ENCODE measurements around the gene AIG1. TPM values are rescaled to one million over a fixed set of nuclear protein-coding genes. Genes with fewer than 3 reads are reported as not detected.

Gene AIG1
- total RNA-seq, 2 experiments from 2014 or later = 7.4 to 8.4 TPM

DNA sequence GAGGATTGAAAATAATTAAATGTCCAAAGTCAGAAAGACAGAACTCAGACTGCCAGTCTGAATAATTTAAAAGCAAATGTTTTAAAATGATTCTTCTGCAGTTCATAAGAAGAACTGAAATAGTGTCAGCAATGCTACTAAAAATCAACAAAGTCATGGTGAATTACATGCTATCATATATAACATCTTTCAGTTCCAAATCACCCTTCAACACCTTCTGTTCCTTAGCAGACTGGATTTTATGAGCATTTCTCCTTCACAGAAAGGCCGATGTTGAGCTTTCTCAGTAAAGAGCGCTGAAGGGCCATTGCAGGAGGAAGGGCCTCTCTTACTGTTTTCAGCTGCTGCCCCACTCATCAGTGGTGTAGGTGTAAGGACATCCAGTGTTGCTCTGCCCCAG, 63.3 kb downstream of the AIG1 start:
- peaks cover 2% of the 10 kb centered on the region for H3K9me3 Mint-ChIP-seq
- intact Hi-C loops (cut with DNase I, micrococcal nuclease) = no loop called here

DNA sequence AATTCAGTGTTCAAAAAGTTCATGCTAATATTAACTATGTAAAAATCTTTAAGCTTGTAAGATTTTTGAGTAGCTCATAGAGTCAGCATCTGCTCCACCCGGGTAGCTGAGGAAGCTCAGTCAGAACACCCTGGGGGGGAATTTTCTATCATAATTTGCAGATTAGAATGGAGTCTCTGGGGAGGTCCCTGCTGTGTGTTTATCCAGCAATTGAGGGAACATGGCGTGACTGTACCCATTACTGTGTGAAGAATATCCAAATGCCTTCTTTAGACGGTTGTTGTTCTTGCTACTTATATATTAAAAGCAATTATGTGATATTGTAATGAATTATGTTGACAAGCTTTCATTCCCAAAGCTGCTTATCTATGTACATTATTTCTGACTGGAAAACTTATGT, 64.8 kb downstream of the AIG1 start:
- ATAC-seq (ENCODE audit: poor library complexity) (no peak), DNase-seq (no peak)
- CTCF ChIA-PET = no interaction called here
- Mint-ChIP-seq H3K27ac (no peak overlapping the region), H3K9me3 (peaks cover 2% of the 10 kb centered on the region), H3K27me3 (no peaks in the 10 kb centered on the region), H3K4me1 (ENCODE audit: low read depth) (no peaks in the 10 kb centered on the region), H3K36me3 (ENCODE audit: low read depth) (peaks cover 16% of the 10 kb centered on the region), H3K4me3 (no peak overlapping the region)
- no peak for TF ChIP-seq CTCF (IDR thresholded peaks at IDR 0.05)
- no peak overlapping the region for H3K27ac ChIP-seq (ENCODE audit: low read depth in 1 of 2, low read length in 2 of 2)
- H3K9me3 ChIP-seq (ENCODE audit: control insufficient read depth in 1 of 2, insufficient read depth in 1 of 2, low read length in 2 of 2) = peaks cover 2 to 4% of the 10 kb centered on the region in 2 experiments
- H3K4me3 ChIP-seq (ENCODE audit: low read length) = no peak overlapping the region
- POLR2A ChIA-PET = no interaction called here
- H3K36me3 ChIP-seq (ENCODE audit: insufficient read depth, low read length) = no peaks in the 10 kb centered on the region
- H3K4me1 ChIP-seq (ENCODE audit: insufficient read depth, low read length) = no peaks in the 10 kb centered on the region
- intact Hi-C loops (cut with DNase I, micrococcal nuclease) = no loop called here
- no peaks in the 10 kb centered on the region for H3K27me3 ChIP-seq (ENCODE audit: control insufficient read depth in 1 of 2, insufficient read depth in 2 of 2, low read length in 2 of 2)

More for the DNA sequence above, 63.3 kb downstream of the AIG1 start:
- H3K36me3 ChIP-seq (ENCODE audit: insufficient read depth, low read length) = no peaks in the 10 kb centered on the region
- H3K27me3 ChIP-seq (ENCODE audit: control insufficient read depth in 1 of 2, insufficient read depth in 2 of 2, low read length in 2 of 2) = no peaks in the 10 kb centered on the region
- Mint-ChIP-seq H3K36me3 (ENCODE audit: low read depth) (peaks cover 18% of the 10 kb centered on the region), H3K4me1 (ENCODE audit: low read depth) (no peaks in the 10 kb centered on the region), H3K4me3 (no peak overlapping the region), H3K27ac (no peak overlapping the region), H3K27me3 (no peaks in the 10 kb centered on the region)
- TF ChIP-seq CTCF (IDR thresholded peaks at IDR 0.05) = no peak
- CTCF ChIA-PET = no interaction called here
- no peak overlapping the region for H3K4me3 ChIP-seq (ENCODE audit: low read length)
- H3K9me3 ChIP-seq (ENCODE audit: control insufficient read depth in 1 of 2, insufficient read depth in 1 of 2, low read length in 2 of 2) = peaks cover 0 to 4% of the 10 kb centered on the region in 2 experiments
- no peak overlapping the region for H3K27ac ChIP-seq (ENCODE audit: low read depth in 1 of 2, low read length in 2 of 2)
- POLR2A ChIA-PET = no interaction called here
- no peaks in the 10 kb centered on the region for H3K4me1 ChIP-seq (ENCODE audit: insufficient read depth, low read length)
- DNase-seq = no peak
- ATAC-seq (ENCODE audit: poor library complexity) = no peak

GRCh38 chr6:143125864-143126573, 65.3 kb downstream of the AIG1 start:
- no peak for TF ChIP-seq CTCF (IDR thresholded peaks at IDR 0.05)
- CTCF ChIA-PET = no interaction called here
- peaks cover 5% of the 10 kb centered on the region for H3K9me3 Mint-ChIP-seq
- Histone ChIP-seq H3K27me3 (ENCODE audit: control insufficient read depth in 1 of 2, insufficient read depth in 2 of 2, low read length in 2 of 2) (no peaks in the 10 kb centered on the region), H3K4me3 (ENCODE audit: low read length) (no peak overlapping the region), H3K27ac (ENCODE audit: low read depth in 1 of 2, low read length in 2 of 2) (no peak overlapping the region), H3K36me3 (ENCODE audit: insufficient read depth, low read length) (no peaks in the 10 kb centered on the region), H3K4me1 (ENCODE audit: insufficient read depth, low read length) (no peaks in the 10 kb centered on the region), H3K9me3 (ENCODE audit: control insufficient read depth in 1 of 2, insufficient read depth in 1 of 2, low read length in 2 of 2) (peaks cover 4 to 8% of the 10 kb centered on the region in 2 experiments)
- POLR2A ChIA-PET = no interaction called here
- DNase-seq (no peak), ATAC-seq (ENCODE audit: poor library complexity) (no peak)
- intact Hi-C loops (cut with DNase I, micrococcal nuclease) = no loop called here
- no peaks in the 10 kb centered on the region for H3K4me1 Mint-ChIP-seq (ENCODE audit: low read depth)
- H3K27ac Mint-ChIP-seq = no peak overlapping the region
- H3K27me3 Mint-ChIP-seq = no peaks in the 10 kb centered on the region
- no peak overlapping the region for H3K4me3 Mint-ChIP-seq
- peaks cover 20% of the 10 kb centered on the region for H3K36me3 Mint-ChIP-seq (ENCODE audit: low read depth)
